Measurements from ENCODE around the gene GNB2.

The GNB2 gene

DNA sequence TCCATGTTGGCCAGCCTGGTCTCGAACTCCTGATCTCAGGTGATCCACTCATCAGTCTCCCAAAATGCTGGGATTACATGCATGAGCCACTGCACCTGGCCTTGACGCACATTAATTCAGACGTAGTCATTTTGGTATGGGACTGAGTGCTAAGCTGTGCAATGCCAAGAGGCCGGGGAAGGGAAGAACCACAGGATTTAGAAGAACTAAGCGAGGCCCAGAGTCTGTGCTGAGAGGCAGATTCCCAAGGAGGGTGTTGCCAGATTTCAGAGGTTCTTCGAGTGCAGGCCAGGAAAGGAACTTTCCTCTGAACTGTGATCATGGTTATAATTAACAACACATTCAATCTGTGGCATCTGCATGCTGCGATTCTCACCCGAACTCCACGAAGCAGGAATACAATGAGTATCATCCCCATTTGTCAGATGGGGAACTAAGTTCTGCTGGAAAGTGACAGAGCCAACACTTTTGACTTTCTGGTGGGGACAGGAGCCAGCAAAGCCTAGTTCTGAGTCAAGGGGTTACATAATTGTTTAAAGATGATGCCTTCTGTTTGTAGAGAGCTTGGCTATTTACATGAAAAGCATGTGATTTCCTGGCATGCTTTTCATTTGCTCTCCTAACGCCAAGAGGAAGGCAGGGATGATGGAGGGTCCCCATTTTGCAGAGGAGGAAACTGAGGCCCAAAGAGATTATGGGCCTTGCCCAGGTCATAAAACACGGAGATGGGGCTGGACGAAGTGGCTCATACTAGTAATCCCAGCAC lies 53.6 kb downstream of the GNB2 start:
- no peak for DNase-seq (ENCODE audit: low read depth in 2 of 2)

- no peak for DNase-seq (ENCODE audit: low read depth in 2 of 2)
These were observed 54.7 kb downstream of the GNB2 start for GRCh38 chr7:100728196-100728595.

Data from stimulated activated CD4-positive, alpha-beta T cell treated with anti-CD3 and anti-CD28 coated beads, Interleukin-1b, Interleukin-23, amount 100 ng/mL, for 4 hours (primary cell).